22Rv1 (cell line): ENCODE results near the gene NOP16.

Experiments used
- ZFX ChIP-seq: fragments of 450-650 bp; IDR thresholded peaks from 2 replicates; pipeline ENCODE4 v1.6.1; 2017; ENCODE audit warnings: antibody characterized with exemption, borderline replicate concordance
- TF ChIP-seq, protein P1 (sequence below): fragments of 450-650 bp; IDR thresholded peaks from 2 replicates; pipeline ENCODE4 v1.5.1; 2017; ENCODE audit warnings: mild to moderate bottlenecking

DNA sequence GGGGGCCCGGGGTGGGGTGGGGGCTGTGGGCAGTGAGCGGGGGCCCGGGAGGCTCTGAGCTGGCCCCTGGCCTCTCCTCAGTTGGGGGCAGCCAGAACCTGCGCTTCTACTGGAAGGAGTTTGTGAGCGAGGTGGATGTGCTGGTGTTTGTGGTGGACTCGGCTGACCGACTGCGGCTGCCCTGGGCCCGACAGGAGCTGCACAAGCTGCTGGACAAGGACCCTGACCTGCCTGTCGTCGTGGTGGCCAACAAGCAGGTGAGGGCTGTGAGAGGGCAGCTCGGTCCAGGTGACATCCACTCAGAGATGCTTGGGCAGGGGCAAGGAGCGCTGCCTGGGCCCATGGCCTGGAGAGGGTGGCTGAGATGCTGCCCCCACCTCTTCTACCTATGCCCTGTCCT lies 19.7 kb downstream of the NOP16 start:
- TF ChIP-seq, protein P1, sequence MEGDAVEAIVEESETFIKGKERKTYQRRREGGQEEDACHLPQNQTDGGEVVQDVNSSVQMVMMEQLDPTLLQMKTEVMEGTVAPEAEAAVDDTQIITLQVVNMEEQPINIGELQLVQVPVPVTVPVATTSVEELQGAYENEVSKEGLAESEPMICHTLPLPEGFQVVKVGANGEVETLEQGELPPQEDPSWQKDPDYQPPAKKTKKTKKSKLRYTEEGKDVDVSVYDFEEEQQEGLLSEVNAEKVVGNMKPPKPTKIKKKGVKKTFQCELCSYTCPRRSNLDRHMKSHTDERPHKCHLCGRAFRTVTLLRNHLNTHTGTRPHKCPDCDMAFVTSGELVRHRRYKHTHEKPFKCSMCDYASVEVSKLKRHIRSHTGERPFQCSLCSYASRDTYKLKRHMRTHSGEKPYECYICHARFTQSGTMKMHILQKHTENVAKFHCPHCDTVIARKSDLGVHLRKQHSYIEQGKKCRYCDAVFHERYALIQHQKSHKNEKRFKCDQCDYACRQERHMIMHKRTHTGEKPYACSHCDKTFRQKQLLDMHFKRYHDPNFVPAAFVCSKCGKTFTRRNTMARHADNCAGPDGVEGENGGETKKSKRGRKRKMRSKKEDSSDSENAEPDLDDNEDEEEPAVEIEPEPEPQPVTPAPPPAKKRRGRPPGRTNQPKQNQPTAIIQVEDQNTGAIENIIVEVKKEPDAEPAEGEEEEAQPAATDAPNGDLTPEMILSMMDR = no peak
- no peak for TF ChIP-seq ZFX
